Bronchial epithelial cell (primary cell): ENCODE measurements around the gene FAM168A. TPM values are rescaled to one million over a fixed set of nuclear protein-coding genes. Genes with fewer than 3 reads are reported as not detected.

ENCODE experiments used
- DNase-seq: peaks from one replicate; pipeline ENCODE4 v3.0.0-alpha.2; 2010; ENCODE audit warnings: low read depth
- FAIRE-seq: peaks from 2 replicates; lab custom pipeline; 2011; peaks lifted over from hg19 to GRCh38; lab: Jason Lieb, UNC
- H3K27me3 ChIP-seq: 2 replicates; pipeline ENCODE4 v1.5.1; 2011; ENCODE audit warnings: low read length; ENCODE audit not compliant: control insufficient read depth, insufficient read depth
- H3K36me3 ChIP-seq: 2 replicates; pipeline ENCODE4 v1.5.1; 2011; ENCODE audit warnings: low read length; ENCODE audit not compliant: control insufficient read depth, insufficient read depth
- H3K4me3 ChIP-seq: 2 replicates; pipeline ENCODE4 v1.5.1; 2011; ENCODE audit warnings: mild to moderate bottlenecking, low read depth, low read length, control low read depth
- CTCF ChIP-seq: IDR thresholded peaks from 2 replicates; pipeline ENCODE4 v1.5.1; 2011; ENCODE audit warnings: mild to moderate bottlenecking, moderate library complexity, low read length, control low read depth, inconsistent platforms; ENCODE audit not compliant: insufficient read depth, severe bottlenecking
- total RNA-seq: library from RNA; depleted of rRNA; stranded (reverse); fragments of >200 nt; gene quantifications from 2 replicates; pipeline ENCODE4 v1.2.1, GENCODE V29; 2014

Gene FAM168A
- total RNA-seq, 1 donor from 2014 or later, result 4.7 TPM

- H3K27me3 ChIP-seq, result no peaks in the 10 kb centered on the region
- TF ChIP-seq CTCF, result no peak
- DNase-seq, result no peak
- no peak overlapping the region for H3K4me3 ChIP-seq
- no peak for FAIRE-seq
- H3K36me3 ChIP-seq, result peaks cover 14% of the 10 kb centered on the region
These were observed 231.0 kb downstream of the FAM168A start for GRCh38 chr11:73366953-73367352.

- no peak for TF ChIP-seq CTCF
- peaks cover 15% of the 10 kb centered on the region for H3K36me3 ChIP-seq
- no peak for FAIRE-seq
These were observed 231.7 kb downstream of the FAM168A start for GRCh38 chr11:73366265-73366610.

GRCh38 chr11:73365352-73366264 is 232.3 kb downstream of the FAM168A start:
- DNase-seq (no peak), FAIRE-seq (no peak)
- H3K27me3 ChIP-seq, result no peaks in the 10 kb centered on the region
- no peak for TF ChIP-seq CTCF
- H3K36me3 ChIP-seq, result peaks cover 15% of the 10 kb centered on the region
- H3K4me3 ChIP-seq, result no peak overlapping the region

More at GRCh38 chr11:73366265-73366610, 231.7 kb downstream of the FAM168A start:
- Histone ChIP-seq H3K4me3 (no peak overlapping the region), H3K27me3 (no peaks in the 10 kb centered on the region)
- DNase-seq, result no peak

GRCh38 chr11:73363147-73363546 is 234.8 kb downstream of the FAM168A start:
- H3K27me3 ChIP-seq, result no peaks in the 10 kb centered on the region
- no peak for TF ChIP-seq CTCF
- no peak for FAIRE-seq
- H3K36me3 ChIP-seq, result peaks cover 23% of the 10 kb centered on the region
- H3K4me3 ChIP-seq, result no peak overlapping the region
- DNase-seq, result no peak

GRCh38 chr11:73361953-73362776 is 235.7 kb downstream of the FAM168A start:
- Histone ChIP-seq H3K4me3 (no peak overlapping the region), H3K36me3 (peaks cover 23% of the 10 kb centered on the region), H3K27me3 (no peaks in the 10 kb centered on the region)
- FAIRE-seq (no peak), DNase-seq (no peak)
- TF ChIP-seq CTCF, result no peak
